GM04504 (cell line): ENCODE results near the gene COPB1.
A peak's percentile ranks its signal among the peaks of the same experiment; 100 is the strongest.

Source experiments
- DNase-seq: peaks from one replicate; pipeline ENCODE4 v3.0.0-alpha.2; 2012; ENCODE audit warnings: low read depth

COPB1 gene

DNA sequence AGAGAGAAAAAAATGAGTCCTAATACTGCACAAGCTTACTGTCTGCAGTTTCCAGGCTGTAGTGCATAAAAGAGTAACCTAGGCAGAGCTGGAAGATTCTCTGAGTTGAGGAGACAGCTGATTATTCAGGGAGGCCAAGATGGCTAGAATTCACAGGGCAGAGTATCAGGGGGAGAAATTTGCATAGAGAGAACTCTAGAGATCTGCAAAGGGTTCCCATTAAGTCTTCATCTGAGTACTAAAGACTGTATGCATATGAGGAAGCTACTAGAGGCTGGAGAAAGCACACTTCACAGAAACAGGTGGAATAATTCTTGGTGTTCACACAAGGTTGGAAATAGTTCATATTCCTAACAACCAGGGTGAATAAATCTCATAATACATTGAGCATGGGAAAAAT, 74.0 kb downstream of the COPB1 start:
- no peak for DNase-seq

DNA sequence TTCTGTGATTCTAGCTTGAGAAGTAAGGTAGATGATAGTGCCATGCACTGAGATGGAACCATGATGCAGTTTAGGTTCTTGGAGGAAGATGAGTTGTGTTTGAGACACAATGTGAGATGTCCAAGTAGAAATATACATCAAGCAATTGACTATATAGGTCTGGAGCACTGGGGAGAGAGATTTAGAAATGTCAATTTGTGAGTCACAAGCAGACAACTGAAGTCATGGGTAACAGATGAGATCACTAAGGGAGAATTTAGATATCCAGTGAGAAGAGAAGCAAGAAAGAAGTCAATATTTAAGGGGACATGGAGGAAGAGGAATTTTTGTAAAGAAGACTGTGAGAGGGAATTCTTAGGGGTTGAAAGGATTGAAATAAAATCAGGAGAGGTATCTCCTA, 75.5 kb downstream of the COPB1 start:
- DNase-seq: no peak

GRCh38 chr11:14423633-14424032, 76.0 kb downstream of the COPB1 start:
- no peak for DNase-seq

DNA sequence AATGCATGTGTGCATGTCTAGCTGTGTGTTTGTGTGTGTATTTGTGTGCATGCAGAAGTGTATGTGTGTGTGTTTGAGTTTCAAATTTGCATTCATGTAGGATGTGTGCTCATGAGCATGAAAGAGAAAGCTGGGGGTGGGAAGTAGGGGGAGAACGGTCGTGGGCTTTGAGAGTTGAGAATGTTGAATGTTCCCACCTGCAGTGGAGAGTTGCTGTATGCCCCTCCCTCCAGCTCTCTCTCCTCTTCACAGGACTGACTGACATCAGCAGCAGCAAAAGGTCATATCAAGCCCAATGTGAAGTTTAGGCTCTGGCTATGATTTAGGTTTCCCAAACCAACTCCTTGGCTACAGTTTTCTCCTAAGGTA, 76.8 kb downstream of the COPB1 start:
- no peak for DNase-seq

- peak; percentile 98 for DNase-seq
Observed at GRCh38 chr11:14422052-14422813, 77.4 kb downstream of the COPB1 start.

GRCh38 chr11:14420223-14420622, 79.4 kb downstream of the COPB1 start:
- no peak for DNase-seq

DNA sequence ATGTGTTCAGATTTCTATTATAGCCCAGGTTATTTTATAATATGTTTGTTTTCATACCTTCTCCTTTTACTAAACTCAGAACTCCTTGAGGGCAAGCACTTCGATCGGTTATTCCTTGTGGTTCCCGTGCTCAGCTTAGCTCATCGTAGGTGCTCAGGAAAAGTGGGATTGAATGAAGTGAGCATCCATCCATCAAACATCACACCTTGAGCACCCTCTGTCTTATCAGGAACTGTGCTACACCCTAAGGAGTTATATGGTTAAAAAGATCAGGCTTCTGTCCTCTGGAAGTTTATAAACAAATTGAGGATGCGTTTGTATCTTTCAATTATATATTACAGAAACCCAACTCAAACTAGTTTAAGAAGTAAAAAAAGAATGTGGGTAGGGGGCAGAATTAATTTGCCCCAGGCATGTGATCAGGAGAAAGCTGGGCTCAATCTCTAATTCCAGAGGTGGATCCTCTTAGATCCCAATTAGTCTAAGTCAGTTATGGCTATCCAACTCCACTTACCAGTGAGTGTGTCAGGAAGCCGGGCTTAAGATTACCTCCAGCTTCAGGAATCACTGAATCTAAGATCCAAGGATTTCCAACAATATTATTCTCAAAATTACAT, 80.7 kb downstream of the COPB1 start:
- DNase-seq: no peak

- DNase-seq: peak; percentile 29
Observed at GRCh38 chr11:14417617-14418374, 81.8 kb downstream of the COPB1 start.

GRCh38 chr11:14417186-14417585, 82.4 kb downstream of the COPB1 start:
- peak; percentile 35 for DNase-seq

DNA sequence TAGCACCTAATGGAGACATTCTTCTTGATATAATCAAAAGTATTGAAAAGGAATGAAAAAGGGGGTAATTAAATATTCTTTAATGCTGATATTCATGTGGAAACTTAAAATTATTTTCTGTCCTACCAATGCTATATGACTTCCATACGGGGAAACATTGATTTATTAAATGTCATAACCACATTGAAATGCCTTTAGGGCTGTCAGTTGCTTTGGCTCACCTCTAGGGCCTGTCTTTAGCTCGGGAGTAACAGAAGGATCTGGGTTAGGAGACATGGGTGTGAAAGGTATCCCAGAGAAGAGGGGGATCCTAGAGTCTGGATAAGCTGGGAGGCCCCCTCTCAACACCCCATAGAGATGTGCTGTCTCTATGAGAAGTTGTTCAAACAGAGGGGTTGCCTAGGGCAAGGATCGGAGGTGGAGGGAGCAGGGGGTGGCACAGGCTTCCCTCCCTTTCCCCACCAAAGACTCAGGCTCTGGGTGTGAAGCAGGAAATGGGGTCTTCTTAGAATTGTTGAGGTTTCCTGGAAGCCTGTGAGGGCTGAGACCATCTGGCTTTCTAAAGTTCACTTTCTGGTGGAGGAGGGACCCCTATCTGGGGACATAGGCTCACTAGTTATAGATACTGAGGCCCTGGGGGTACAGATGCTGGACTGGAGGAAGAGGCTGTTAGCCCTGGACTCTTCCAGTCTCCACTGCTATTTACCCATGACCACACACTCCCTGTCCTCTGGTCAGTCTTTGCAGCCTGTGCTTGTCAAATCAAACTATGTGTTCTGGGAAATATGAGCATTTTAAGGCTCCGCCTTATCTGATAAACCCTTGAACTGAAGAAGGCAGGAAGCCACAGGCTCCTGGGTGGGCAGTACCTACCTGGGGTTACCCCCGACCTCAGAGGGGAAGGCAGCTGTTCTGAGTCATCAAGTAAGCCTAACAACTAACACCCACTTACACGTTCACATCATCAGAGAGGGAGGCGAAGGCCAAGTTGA, 84.8 kb downstream of the COPB1 start:
- no peak for DNase-seq

- peak; percentile 40 for DNase-seq
Observed at GRCh38 chr11:14413307-14414069, 86.1 kb downstream of the COPB1 start.

DNA sequence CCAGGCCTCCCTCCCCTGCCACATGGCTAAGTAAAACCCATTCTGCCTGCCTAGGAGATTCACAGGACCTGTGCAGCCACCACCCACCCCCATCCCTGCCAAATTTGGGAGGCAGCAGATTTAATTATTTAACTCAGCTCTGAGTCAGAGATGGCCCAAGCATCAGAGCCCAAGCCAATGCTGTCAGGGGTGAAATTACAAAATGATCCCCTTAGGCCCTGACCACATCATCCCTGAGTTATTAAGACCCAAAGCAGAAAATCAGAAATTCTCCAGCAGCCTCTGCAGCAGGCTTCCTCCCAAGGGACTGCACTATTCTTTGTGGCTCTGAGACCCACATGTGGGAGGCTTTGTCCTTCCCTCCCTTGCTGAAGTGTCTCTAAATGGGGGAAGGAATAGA, 87.8 kb downstream of the COPB1 start:
- DNase-seq: peak; percentile 88

- no peak for DNase-seq
Observed at GRCh38 chr11:14409891-14410290, 89.7 kb downstream of the COPB1 start.

DNA sequence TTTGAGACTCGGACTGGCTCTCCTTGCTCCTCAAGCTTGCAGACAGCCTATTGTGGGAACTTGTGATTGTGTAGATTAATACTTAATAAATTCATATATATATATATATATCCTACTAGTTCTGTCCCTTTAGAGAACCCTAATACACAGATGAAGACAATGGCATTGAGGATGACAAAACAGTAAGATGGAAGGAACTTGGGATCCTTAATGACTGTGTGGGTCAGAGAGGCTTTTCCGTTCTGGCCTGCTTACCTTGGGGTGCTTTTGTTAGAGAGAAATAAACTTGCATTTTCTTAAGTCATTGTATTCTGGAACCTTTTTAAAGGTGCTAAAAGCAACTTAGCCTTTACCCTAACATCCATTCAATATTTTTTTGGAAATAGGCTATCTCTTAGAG, 91.0 kb downstream of the COPB1 start:
- DNase-seq: no peak
